Endothelial cell (in vitro differentiated cells): ENCODE data around the gene FTH1. TPM values are rescaled to one million over a fixed set of nuclear protein-coding genes. Genes with fewer than 3 reads are reported as not detected.

Experiments
- DNase-seq: peaks from one replicate; pipeline ENCODE4 v3.0.0; 2021; ENCODE audit warnings: low spot score
- H3K27ac Mint-ChIP-seq: one replicate; pipeline ENCODE4 v1.8.0; 2021; ENCODE audit warnings: mixed read lengths, inconsistent platforms; ENCODE audit not compliant: unreplicated experiment
- H3K27me3 Mint-ChIP-seq: one replicate; pipeline ENCODE4 v1.8.0; 2021; ENCODE audit warnings: mild to moderate bottlenecking, moderate library complexity, mixed read lengths, inconsistent platforms; ENCODE audit not compliant: unreplicated experiment
- H3K36me3 Mint-ChIP-seq: one replicate; pipeline ENCODE4 v1.8.0; 2021; ENCODE audit warnings: mild to moderate bottlenecking, low read depth, mixed read lengths, inconsistent platforms; ENCODE audit not compliant: unreplicated experiment
- H3K4me1 Mint-ChIP-seq: one replicate; pipeline ENCODE4 v1.8.0; 2021; ENCODE audit warnings: mild to moderate bottlenecking, mixed read lengths, inconsistent platforms; ENCODE audit not compliant: unreplicated experiment
- H3K4me3 Mint-ChIP-seq: one replicate; pipeline ENCODE4 v1.8.0; 2021; ENCODE audit warnings: mild to moderate bottlenecking, mixed read lengths, inconsistent platforms; ENCODE audit not compliant: unreplicated experiment
- H3K9me3 Mint-ChIP-seq: one replicate; pipeline ENCODE4 v1.8.0; 2021; ENCODE audit warnings: mixed read lengths, inconsistent platforms; ENCODE audit not compliant: unreplicated experiment
- total RNA-seq: library from RNA; stranded (reverse); fragmentation: NEBNext Ultra II Directional; extraction: Animal tissue kit (Norgen Biotek cat#: 25700); gene quantifications from one replicate; pipeline ENCODE4 v1.2.1, GENCODE V29; 2021; ENCODE audit not compliant: unreplicated experiment
- TF ChIP-seq, protein P1 (sequence below): fragments of 200-600 bp; sonication (generic); IDR thresholded peaks from one replicate; pipeline ENCODE4 v1.5.0; 2021; ENCODE audit warnings: antibody characterized with exemption; ENCODE audit not compliant: unreplicated experiment

Gene FTH1
- total RNA-seq, 1 donor from 2014 or later, result 837 TPM

DNA sequence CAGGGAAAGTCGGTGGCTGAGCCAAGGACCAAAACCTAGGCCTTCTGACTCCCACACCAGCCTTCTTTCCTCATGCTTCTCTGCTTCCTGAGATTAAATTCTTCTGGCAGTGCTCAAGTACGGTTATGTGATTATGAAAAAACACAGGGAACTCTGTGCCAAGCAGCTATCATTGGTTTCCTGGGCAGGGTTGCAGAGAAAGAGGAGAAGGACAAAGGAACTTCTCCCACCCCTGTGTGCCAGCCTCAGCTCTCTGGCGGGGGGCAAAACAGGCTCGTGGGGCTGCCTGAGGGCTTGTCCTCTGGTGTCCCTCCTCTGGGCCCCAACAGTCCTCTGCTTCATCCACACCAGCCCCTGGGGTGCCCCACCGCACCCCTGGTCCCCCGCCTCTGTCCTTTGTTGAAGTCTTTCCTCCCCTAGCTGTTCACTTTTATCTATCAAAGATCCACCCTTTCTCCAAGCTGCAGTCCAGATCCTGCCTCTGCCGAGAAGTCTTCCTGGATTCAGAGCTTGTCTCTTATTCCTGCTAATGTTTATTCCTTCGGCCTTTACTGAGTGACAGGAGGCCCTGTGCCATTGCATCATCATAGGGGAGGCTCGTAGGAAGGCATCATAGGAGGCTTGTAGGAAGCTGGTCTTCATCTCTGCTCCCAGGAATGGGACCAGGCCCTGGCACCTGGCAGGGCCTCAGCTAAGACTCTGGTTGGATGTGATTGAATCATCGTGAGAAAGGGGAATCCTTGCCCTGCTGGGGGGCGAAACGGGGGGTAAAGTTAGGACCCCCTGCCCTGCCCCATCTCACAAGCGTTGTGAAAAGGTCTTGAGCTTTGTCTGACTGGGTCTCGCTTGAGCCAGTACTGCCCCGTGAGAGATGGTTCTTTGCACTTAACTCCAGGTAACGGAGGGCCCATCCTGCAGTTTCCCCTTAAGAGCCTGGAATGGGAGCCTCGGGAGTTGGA is 11.5 kb upstream of the FTH1 start:
- Mint-ChIP-seq H3K36me3 (no peaks in the 10 kb centered on the region), H3K9me3 (no peaks in the 10 kb centered on the region), H3K4me1 (peaks cover 4% of the 10 kb centered on the region), H3K27ac (no peak overlapping the region), H3K4me3 (no peak overlapping the region), H3K27me3 (peaks cover 3% of the 10 kb centered on the region)
- TF ChIP-seq, protein P1, sequence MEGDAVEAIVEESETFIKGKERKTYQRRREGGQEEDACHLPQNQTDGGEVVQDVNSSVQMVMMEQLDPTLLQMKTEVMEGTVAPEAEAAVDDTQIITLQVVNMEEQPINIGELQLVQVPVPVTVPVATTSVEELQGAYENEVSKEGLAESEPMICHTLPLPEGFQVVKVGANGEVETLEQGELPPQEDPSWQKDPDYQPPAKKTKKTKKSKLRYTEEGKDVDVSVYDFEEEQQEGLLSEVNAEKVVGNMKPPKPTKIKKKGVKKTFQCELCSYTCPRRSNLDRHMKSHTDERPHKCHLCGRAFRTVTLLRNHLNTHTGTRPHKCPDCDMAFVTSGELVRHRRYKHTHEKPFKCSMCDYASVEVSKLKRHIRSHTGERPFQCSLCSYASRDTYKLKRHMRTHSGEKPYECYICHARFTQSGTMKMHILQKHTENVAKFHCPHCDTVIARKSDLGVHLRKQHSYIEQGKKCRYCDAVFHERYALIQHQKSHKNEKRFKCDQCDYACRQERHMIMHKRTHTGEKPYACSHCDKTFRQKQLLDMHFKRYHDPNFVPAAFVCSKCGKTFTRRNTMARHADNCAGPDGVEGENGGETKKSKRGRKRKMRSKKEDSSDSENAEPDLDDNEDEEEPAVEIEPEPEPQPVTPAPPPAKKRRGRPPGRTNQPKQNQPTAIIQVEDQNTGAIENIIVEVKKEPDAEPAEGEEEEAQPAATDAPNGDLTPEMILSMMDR, result no peak
- no peak for DNase-seq

DNA sequence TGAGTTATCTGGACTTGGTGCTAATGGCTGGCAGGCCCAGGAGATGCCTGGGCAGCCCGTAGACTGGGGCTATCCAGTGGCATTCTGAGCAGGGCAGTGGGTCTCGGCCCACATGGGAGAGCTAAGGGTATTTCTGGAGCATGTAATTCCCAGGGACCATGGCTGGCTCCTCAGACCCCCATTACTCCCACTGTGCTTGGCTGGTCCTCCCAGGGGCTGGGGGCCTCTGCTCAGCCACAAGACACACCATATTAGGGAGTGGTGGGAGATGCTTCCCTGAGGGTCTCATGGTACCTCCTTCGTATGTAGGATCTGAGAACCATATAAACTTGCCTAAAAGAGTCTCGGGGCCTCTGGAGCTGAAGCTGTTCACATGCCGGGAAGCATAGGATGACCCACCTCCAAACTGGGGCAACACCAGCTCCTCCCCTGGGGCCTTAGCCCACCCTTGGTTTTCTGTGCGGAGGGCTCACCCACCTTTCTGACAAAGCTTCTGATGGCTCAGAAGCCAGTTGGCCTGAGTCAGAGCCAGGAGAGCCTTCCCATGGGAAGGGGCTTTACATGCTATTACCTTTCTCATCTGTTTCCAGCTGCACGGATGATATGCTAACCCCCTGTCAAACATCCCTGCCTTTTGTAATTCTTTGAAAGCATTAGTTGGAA is 9.5 kb upstream of the FTH1 start:
- Mint-ChIP-seq H3K36me3 (no peaks in the 10 kb centered on the region), H3K27ac (no peak overlapping the region), H3K4me3 (no peak overlapping the region), H3K4me1 (peaks cover 10% of the 10 kb centered on the region), H3K9me3 (no peaks in the 10 kb centered on the region), H3K27me3 (peaks cover 7% of the 10 kb centered on the region)
- DNase-seq, result no peak
- TF ChIP-seq, protein P1, result no peak

DNA sequence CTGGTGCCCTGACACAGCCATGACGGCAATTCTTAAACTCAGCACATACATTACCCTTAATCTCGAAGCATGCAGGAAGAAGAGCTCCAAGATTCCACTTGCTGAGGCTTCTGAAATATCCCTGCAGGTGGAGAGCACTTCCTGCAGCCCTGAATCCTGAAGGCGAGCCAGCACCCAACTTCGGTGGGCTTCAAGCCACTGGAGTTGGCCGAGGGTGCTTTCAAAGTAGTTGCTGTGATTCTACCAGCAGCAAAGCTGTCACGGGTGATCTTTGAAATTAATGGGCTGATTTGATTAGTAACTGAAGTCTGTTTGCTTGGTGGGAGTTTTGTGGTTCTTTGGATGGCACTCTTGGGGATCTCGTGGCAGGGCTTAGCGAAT is 9.0 kb upstream of the FTH1 start:
- H3K4me1 Mint-ChIP-seq, result peaks cover 15% of the 10 kb centered on the region
- peaks cover 10% of the 10 kb centered on the region for H3K27me3 Mint-ChIP-seq
- H3K9me3 Mint-ChIP-seq, result no peaks in the 10 kb centered on the region
- no peak overlapping the region for H3K4me3 Mint-ChIP-seq
- no peak for DNase-seq
- TF ChIP-seq, protein P1, result no peak
- H3K27ac Mint-ChIP-seq, result no peak overlapping the region
- no peaks in the 10 kb centered on the region for H3K36me3 Mint-ChIP-seq

DNA sequence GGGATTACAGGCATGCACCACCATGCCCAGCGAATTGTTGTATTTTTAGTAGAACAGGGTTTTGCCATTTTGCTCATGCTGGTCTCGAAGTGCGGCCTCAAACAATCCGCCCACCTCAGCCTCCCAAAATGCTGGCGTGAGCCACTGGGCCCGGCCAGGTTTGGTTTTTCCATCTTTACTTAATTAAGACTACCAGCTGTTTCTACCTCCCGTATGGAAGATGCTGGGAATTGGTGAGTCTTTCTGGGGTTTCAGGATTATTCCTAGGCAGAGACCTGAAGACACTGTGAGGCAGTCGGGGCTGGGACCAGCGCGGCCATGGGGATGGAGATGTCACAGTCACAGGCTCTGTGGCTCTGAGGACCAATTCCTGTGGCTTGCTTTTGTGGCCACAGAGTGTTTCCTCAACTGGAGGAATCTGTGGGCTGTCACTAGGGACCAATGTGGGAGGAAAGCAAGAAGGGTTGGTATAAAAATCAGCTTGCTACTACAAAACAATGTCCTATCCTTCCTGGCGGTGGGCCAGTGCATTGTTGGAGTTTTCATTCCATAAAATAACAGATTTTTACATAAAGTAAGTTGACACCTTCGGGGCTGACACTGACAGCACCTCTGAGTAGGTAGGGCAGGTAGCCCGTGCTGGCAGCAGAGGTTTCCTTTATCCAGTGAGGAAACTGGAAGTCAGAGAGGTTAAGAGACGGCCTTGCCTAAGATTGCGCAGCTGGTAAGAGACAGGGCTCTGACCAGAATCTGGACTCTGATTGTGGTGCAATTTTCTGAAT is 8.4 kb upstream of the FTH1 start:
- no peak for DNase-seq
- H3K9me3 Mint-ChIP-seq, result no peaks in the 10 kb centered on the region
- H3K4me1 Mint-ChIP-seq, result peaks cover 21% of the 10 kb centered on the region
- H3K4me3 Mint-ChIP-seq, result no peak overlapping the region
- no peaks in the 10 kb centered on the region for H3K36me3 Mint-ChIP-seq
- H3K27ac Mint-ChIP-seq, result no peak overlapping the region
- TF ChIP-seq, protein P1, result no peak
- H3K27me3 Mint-ChIP-seq, result peaks cover 11% of the 10 kb centered on the region
